Measurements from ENCODE around the gene BTG2.

The BTG2 gene

DNA sequence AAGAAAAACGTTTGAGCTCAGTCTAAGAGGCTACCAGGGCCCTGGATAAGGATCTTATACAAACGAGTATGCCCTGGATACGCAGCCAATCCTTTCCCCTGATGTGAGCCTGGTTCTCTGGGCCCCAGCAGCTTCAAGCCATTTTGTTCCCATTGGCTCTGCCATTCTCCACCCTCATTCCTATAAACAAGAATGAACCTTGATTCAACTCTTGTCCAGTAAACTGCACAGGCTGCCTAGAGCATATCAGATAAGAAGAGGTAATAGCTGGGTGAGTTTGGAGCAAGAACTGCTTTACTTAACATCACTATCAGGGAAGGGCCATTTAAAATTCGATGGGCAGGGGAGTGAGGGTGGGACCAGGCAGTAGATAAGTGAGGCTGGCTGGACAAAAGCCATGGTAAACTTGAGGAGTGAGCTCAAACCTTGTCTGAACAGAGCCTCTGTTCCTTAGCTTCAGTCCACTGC, 11.3 kb downstream of the BTG2 start:
- DNase-seq (ENCODE audit: low read depth in 3 of 3) = no peak

GRCh38 chr1:203317429-203318228, 12.3 kb downstream of the BTG2 start:
- DNase-seq (ENCODE audit: low read depth in 3 of 3) = no peak

DNA sequence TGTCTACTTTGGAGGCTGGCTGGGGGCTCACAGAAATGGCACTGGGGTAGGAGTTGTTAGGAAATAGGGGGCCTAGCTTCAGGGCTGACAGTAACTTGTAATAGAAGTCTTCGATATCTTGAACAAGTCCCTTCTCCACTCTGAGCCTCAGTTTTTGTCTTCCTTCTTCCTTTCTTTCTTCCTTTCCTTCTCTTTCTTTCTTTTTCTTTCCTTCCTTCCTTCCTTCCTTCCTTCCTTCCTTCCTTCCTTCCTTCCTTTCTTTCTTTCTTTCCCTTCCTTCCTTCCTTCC, 12.9 kb downstream of the BTG2 start:
- no peak for DNase-seq (ENCODE audit: low read depth in 3 of 3)

DNA sequence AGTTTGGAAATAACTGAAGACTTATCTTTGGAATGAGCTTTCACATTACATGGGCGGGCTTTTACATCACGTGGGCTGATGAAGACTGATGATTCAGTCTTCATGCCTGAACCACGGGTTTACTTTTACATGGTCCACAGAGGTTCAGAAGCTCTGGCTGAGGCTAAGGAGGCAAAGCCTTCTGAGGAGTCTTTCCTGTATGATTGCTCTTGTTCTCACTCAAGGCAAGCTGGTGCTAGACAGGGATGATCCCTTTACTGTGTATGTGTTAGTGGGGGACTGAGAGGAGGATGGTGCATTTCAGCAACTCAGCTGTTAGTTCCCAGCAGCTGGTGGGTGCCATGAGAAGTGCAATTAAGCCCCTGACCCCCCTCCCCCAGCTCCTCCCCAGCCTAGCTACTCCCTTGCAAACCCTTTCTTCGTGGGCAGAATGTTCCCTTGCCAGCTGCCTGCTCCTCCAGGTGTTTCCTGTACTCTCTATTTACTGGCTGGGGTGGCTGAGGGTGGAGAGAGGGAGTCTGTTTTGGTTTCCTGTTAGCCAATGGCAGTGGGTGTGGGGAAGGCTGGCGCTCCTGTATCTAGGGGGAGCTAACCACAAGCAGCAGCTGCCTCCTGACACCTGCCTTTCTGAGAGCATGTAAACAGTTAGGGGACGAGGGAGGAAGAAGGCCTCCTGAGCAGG, 15.4 kb downstream of the BTG2 start:
- peak in 1 of 3 experiments; percentile 38 for DNase-seq (ENCODE audit: low read depth in 3 of 3)

DNA sequence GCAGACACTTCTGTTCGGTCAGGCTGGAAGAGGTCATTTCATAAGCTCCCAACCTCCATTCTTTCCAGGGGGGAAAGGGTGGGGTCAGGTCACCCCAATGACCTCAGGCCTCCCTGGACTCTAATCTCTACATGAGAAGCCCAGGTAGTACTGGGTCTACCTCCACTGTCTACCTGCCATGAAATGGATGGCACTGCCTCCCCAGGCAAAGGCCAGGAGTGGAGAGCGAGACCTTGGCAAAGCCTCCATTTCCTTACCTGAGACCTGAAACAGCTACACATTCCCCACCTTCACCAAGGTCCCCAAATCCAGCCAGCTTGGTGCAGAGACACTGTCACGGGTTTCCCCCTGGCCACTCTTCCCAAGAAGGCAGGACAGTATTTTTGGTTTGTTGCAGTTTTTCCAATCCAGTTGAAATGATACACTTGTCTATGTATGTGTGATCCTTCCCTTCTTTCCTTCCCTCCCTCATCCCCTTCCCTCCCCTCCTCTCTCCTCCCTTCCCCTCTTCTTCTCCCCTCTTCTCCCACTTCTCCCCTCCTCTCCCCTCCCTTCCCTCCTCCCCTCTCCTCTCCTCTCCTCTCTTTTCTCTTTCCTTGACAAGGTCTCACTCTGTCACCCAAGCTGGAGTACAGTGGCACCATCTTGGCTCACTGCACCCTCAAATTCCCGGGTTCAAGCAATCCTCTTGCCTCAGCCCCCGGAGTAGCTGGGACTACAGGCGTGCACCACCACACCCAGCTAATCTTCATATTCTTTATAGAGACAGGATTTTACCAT, 16.1 kb downstream of the BTG2 start:
- no peak for DNase-seq (ENCODE audit: low read depth in 3 of 3)

GRCh38 chr1:203322500-203323179, 17.3 kb downstream of the BTG2 start:
- no peak for DNase-seq (ENCODE audit: low read depth in 3 of 3)

- DNase-seq (ENCODE audit: low read depth in 3 of 3) = no peak
Measured at GRCh38 chr1:203323587-203323986, 18.3 kb downstream of the BTG2 start.

DNA sequence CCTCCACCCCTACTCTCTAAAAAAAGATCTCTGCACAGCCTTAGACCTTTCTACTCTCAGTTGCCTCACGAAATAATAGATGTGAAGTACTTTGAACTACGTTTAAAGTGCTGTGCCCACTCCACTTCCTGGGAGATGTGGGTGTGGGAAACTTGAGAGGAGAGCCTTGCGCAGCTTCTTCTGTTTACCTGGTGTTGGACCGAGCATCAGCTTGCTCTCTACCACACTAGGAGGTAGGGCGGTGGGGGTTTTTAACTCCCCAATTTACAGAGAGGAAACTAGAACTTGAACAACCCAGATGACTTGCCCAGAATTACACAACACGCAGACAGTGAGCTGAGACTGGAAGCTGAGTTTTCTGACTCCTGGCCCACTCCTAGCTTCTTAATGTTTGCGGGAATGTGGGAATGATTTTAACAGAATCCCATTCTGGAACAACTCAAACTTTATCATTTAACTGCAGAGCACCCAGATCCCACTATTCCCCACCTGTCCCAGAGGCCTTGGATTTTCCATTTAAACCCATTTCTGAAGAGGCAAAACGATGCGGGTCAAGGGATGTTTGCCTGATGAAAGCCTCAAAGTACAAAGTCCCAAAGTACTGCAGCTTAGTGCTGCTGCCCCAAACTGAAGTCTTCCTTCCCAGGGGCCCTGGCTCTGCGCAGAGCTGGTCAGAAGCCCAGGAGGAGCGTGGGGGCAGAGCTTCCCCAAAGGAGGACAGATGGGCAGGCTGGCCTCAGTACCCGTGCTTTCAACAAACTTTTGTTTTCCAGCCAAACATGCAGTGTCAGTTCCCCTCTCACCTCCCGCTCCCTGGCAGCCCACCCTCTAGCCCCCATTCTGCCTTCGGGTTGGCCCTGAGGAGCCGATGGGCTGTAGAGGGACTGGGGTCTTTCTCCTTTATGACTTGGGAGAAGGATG, 19.0 kb downstream of the BTG2 start:
- DNase-seq (ENCODE audit: low read depth in 3 of 3) = peak in 1 of 3 experiments; percentile 42

GRCh38 chr1:203325026-203325417, 19.7 kb downstream of the BTG2 start:
- no peak for DNase-seq (ENCODE audit: low read depth in 3 of 3)

DNA sequence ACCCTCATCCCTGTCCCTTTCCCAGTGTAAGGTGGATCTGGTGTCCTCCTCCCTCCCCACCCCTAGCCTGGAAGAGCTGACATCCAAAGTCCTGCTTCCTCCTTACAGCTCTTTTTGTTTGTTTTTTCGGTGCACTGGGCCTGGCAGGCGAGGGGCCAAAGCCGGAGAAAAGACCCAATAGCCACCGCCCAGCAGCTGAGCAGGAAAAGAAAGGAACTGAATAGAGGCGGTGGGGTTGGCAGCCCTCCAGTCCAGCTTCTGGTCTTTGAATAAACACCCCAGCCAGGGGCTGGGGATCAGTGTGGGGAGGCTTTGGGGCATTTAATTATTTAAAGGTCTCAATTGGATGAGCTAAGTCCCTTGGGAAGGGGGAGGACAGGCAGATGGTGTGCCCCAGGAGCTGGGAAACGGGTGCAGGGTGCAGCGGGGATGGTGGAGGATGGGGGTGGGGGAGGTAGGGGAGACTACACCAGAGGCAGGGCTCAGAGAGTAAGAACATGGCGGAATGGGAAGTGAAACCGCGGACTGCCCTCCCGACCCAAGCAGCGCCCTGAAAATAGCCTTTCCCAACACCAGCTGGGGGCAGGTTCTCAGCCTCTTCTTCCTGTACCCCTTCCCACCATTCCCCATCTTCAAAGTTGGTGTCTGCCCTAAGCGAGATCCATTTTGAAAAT, 20.2 kb downstream of the BTG2 start:
- no peak for DNase-seq (ENCODE audit: low read depth in 3 of 3)

DNA sequence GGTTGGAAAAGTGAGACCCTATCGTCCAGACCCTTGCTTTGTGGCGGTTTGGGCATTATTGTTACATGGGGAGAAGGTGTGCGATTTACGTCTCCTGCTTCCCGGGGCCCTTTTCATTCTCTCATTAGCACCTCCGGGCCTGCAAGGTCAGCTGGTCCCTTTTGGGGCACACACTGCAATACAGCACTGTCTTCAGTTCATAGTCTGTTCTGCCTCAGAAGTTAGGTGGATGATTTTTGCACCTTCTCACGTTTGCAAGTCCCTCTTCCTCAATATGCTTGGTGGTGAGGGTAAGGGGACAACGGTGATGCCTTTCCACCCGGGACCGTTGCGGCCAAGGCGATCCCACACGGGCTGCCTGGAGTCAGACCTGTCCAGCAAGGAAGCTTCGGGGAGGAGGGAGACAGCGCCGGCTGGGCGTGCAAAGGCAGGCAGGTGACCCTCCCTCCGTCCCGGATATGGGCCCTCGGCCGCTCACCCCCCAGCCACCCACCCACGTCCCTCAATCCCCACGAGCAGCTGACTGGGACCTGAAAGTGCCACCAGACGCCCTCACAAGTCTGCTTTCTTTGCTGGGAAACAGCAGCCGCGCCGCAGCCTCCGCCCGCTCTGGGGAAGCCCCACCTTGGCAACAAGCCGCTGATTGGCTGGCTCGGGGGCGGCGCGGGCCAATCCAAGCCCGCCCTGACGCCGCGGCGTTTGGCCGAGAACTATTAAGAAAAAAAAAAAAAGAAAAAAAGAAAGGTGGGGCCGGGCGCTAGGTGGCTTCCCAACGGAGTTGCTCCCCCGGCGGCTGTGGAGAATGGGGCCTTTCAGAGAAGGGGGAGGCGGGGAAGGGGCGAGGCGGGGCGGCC, 21.7 kb downstream of the BTG2 start:
- peak; percentile 85 to 92 (median 89) for DNase-seq (ENCODE audit: low read depth in 3 of 3)

- peak in 1 of 3 experiments; percentile 45 for DNase-seq (ENCODE audit: low read depth in 3 of 3)
Measured at GRCh38 chr1:203327684-203328457, 22.6 kb downstream of the BTG2 start.

DNA sequence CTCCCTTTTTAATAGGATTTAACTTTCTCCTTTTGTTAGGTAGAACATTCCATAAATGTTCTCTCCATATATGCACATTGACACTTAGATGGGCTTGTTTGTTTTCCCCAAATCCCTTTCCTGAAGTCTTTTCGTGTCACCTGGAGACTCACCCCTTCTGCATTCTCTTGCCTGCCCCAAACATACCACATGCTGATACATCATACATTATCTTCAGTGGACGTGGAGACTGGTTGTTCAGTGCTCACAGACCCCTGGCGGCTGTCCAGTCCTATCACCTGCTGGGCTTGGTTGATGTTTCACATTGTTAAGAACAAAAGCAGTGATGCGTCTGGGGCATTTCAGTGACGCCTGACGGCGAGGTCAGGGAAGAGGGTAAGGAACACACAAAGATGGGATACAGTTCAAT, 23.4 kb downstream of the BTG2 start:
- no peak for DNase-seq (ENCODE audit: low read depth in 3 of 3)

GRCh38 chr1:203331224-203331623, 25.9 kb downstream of the BTG2 start:
- DNase-seq (ENCODE audit: low read depth in 3 of 3) = no peak

DNA sequence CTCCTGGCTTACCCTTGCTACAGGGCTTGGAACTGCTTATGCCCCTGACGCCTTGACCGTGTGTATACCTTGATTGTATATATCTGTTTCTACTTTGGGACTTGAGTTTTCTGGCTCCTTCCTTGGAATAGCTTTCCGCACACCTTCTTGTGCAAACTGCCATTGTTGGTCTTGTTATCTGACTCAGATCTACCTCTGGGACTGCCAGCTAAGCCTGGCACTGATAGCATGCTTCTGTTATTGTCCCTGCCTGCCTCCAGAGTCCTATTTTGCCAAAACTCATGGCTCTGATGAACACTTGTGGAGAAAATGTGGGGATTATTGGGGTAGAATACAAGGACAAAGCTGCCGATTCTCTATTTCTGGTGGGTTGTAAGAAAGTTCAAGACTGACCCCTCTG, 30.2 kb downstream of the BTG2 start:
- DNase-seq (ENCODE audit: low read depth in 3 of 3) = no peak

GRCh38 chr1:203336097-203336496, 30.8 kb downstream of the BTG2 start:
- no peak for DNase-seq (ENCODE audit: low read depth in 3 of 3)

GRCh38 chr1:203338335-203339036, 33.2 kb downstream of the BTG2 start:
- DNase-seq (ENCODE audit: low read depth in 3 of 3) = peak in 2 of 3 experiments; percentile 31 to 40
